ENCODE measurements around the gene RHBDD1.

The RHBDD1 gene

DNA sequence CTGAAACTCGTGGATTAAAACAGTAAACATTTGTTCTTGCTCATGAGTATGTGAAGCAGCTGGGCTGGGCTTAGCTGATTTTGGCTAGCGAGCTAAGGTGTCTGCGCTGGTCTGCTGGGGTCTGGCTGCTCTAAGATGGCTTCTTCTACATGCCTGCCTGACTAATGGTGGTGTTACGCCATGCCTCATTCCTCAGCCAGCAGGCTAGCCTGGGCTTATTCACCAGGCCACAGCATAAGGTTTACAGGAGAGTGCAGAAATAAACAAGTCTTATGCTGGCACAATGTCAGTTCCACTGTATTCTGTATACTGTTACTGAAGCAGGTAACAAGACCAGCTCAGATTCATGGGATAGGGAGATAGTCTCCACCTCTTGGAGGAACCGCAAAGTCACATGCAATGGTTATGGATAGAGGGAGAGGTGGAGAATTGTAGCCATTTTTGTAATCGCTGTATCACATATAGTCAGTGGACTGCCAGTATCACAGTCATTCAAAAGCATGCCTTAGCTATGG is 80.0 kb downstream of the RHBDD1 start:
- DNase-seq (ENCODE audit: low read depth in 2 of 2), result no peak

GRCh38 chr2:226916669-226917068 is 80.8 kb downstream of the RHBDD1 start:
- no peak for DNase-seq (ENCODE audit: low read depth in 2 of 2)

DNA sequence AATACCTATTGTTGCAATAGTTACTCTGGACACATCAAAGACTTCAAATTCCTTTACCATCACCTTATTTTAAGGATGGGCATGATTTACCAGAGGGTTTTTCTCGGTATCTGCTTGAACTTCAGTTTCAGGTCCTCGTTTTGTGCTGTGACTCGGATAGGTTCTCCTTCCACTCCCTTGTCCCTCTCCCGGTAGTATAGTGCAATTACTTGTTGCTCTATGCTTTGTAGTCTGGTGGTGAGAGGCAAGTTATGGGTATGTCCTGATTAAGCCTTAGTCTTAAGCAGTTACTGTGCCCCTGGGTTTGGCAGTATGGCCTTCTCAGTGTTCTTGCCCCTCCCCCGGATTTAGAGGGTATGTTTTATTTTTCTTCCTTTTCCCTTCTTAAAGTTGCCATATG is 96.6 kb downstream of the RHBDD1 start:
- no peak for DNase-seq (ENCODE audit: low read depth in 2 of 2)

GRCh38 chr2:226934546-226935201 is 98.8 kb downstream of the RHBDD1 start:
- no peak for DNase-seq (ENCODE audit: low read depth in 2 of 2)

- no peak for DNase-seq (ENCODE audit: low read depth in 2 of 2)
Measured at GRCh38 chr2:226943862-226944620, 108.2 kb downstream of the RHBDD1 start.

DNA sequence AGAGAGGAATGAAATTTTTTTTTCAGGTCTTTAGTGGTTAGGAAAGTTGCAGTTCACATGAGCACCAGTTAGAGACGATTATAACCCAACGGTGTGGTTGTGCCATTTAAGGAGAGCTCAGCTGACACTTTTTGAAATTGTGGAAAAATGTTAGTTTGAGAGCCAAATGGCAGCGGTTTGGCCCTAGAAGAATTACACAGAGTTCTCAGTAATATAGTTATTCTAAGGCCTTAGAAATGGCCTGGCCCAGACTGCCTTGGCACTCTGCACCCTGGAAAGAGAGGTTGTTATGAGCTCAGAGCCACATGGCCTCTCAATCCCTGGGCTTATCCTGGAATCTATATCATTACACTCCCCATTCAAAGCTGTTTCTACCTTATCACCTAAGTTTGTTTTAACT is 117.4 kb downstream of the RHBDD1 start:
- no peak for DNase-seq (ENCODE audit: low read depth in 2 of 2)

DNA sequence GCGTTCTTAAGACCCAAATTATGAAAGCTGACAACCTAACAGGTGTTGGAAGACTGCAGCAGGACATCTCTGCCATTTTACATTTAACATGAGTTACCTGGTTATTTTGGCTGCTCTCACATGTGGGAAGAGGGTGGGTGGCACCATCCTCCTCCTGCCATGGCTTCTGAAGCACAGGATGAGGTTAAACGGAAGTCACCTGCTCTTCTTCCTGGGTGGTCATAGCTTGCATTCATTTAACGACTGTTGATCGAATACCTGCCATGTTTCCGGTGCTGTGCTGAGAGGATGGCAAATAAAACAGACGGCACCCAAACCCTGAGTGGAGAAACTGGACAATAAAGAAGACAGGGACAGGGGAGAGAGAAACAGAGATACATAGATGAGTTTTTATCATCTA is 118.0 kb downstream of the RHBDD1 start:
- no peak for DNase-seq (ENCODE audit: low read depth in 2 of 2)

GRCh38 chr2:226956659-226957058 is 120.8 kb downstream of the RHBDD1 start:
- DNase-seq (ENCODE audit: low read depth in 2 of 2), result no peak

DNA sequence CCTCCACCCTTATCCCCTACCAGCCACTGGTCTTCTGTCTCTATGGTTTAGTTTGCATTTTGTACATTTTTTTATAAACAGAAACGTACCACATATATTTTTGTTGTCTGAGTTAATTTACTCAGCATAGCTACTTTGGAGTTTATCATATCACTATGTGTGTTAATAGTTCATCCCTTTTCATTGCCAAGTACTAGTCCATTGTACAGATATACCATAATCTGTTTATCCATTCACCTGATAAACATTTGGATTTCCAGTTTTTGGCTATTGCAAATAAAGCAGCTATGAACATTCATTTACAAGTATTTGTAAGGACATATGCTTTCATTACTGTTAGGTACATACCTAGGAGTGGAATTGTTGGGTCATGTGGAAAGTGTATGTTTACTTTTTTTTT is 123.6 kb downstream of the RHBDD1 start:
- no peak for DNase-seq (ENCODE audit: low read depth in 2 of 2)

- DNase-seq (ENCODE audit: low read depth in 2 of 2), result no peak
Measured at GRCh38 chr2:226962176-226962773, 126.4 kb downstream of the RHBDD1 start.

- DNase-seq (ENCODE audit: low read depth in 2 of 2), result no peak
Measured at GRCh38 chr2:226963528-226963927, 127.7 kb downstream of the RHBDD1 start.

- no peak for DNase-seq (ENCODE audit: low read depth in 2 of 2)
Measured at GRCh38 chr2:226965376-226965775, 129.5 kb downstream of the RHBDD1 start.

GRCh38 chr2:226969417-226970080 is 133.7 kb downstream of the RHBDD1 start:
- no peak for DNase-seq (ENCODE audit: low read depth in 2 of 2)

- DNase-seq (ENCODE audit: low read depth in 2 of 2), result no peak
Measured at GRCh38 chr2:226970362-226970761, 134.5 kb downstream of the RHBDD1 start.

DNA sequence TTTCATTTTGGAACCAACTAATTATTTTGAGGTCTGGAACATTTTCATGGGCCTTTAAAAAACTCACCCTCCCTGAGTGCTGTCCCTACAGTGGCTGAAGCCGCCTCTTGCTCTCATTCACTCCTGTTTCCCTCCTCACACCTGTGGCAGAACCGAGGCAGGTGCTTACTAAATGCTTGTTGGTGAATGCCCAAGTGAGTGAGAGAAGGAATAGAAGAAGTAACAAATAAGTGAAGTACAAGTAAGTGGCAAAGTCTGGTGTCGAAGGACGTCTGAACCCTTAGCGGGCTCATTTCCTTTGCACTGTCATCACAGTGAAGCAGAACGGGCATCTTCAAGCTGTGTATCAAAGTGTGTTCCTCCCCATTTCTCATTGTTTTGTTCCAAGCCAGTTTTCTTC is 135.2 kb downstream of the RHBDD1 start:
- no peak for DNase-seq (ENCODE audit: low read depth in 2 of 2)

- DNase-seq (ENCODE audit: low read depth in 2 of 2), result no peak
Measured at GRCh38 chr2:226971770-226972169, 135.9 kb downstream of the RHBDD1 start.

- DNase-seq (ENCODE audit: low read depth in 2 of 2), result no peak
Measured at GRCh38 chr2:226973816-226974215, 138.0 kb downstream of the RHBDD1 start.

- DNase-seq (ENCODE audit: low read depth in 2 of 2), result no peak
Measured at GRCh38 chr2:226977775-226978190, 141.9 kb downstream of the RHBDD1 start.

- no peak for DNase-seq (ENCODE audit: low read depth in 2 of 2)
Measured at GRCh38 chr2:226978300-226978699, 142.4 kb downstream of the RHBDD1 start.

DNA sequence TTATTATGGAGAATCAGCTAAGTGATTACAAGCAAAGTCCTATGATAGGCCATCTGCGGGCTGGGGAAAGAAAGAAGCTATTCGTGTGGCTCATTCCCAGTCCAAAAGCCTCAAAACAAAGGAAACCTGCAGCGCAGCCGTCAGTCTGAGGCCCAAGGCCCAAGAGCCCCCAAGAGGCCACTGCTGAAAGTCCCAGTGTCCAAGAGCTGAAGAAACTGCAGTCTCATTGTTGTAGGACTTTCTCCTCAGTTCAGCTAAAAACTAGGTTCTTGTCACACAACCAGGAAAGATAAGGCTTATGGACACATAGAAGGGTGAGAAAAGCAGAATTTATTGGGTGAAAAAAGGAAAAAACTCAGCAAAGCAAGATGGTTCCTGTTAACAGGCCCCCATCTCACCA is 143.2 kb downstream of the RHBDD1 start:
- no peak for DNase-seq (ENCODE audit: low read depth in 2 of 2)

- DNase-seq (ENCODE audit: low read depth in 2 of 2), result no peak
Measured at GRCh38 chr2:226981791-226982326, 146.0 kb downstream of the RHBDD1 start.
